Bronchial epithelial cell (primary cell): ENCODE data around the gene TIMM8A. TPM values are rescaled to one million over a fixed set of nuclear protein-coding genes. Genes with fewer than 3 reads are reported as not detected.
A peak's percentile ranks its signal among the peaks of the same experiment; 100 is the strongest.

ENCODE experiments used
- DNase-seq: peaks from one replicate; pipeline ENCODE4 v3.0.0-alpha.2; 2010; ENCODE audit warnings: low read depth
- FAIRE-seq: peaks from 2 replicates; lab custom pipeline; 2011; peaks lifted over from hg19 to GRCh38; lab: Jason Lieb, UNC
- H3K27me3 ChIP-seq: 2 replicates; pipeline ENCODE4 v1.5.1; 2011; ENCODE audit warnings: low read length; ENCODE audit not compliant: control insufficient read depth, insufficient read depth
- H3K36me3 ChIP-seq: 2 replicates; pipeline ENCODE4 v1.5.1; 2011; ENCODE audit warnings: low read length; ENCODE audit not compliant: control insufficient read depth, insufficient read depth
- H3K4me3 ChIP-seq: 2 replicates; pipeline ENCODE4 v1.5.1; 2011; ENCODE audit warnings: mild to moderate bottlenecking, low read depth, low read length, control low read depth
- CTCF ChIP-seq: IDR thresholded peaks from 2 replicates; pipeline ENCODE4 v1.5.1; 2011; ENCODE audit warnings: mild to moderate bottlenecking, moderate library complexity, low read length, control low read depth, inconsistent platforms; ENCODE audit not compliant: insufficient read depth, severe bottlenecking
- total RNA-seq: library from RNA; depleted of rRNA; stranded (reverse); fragments of >200 nt; gene quantifications from 2 replicates; pipeline ENCODE4 v1.2.1, GENCODE V29; 2014

TIMM8A gene
- total RNA-seq, 1 donor from 2014 or later, result 7.4 TPM

DNA sequence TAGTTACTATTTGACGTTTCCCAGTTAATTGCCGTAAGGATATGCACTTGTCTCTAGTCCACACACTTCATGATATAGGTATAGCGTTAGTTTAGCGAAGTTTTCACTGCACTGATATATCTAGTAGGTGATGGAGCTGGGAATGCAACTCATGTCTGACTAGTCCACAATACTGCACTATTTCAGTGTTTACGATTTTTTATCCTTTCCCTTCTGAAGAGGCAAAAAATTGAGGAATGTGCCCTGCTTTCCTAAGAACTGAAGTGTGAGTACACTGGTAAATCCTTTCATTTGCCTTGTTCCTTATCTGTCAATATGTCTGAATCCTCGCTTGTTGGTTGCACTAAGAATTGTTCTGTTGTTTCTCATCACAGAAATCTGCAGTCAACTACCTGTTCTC is 43.3 kb upstream of the TIMM8A start:
- TF ChIP-seq CTCF, result no peak
- FAIRE-seq (no peak), DNase-seq (no peak)
- Histone ChIP-seq H3K36me3 (peaks cover 5% of the 10 kb centered on the region), H3K4me3 (peak overlapping the region; percentile 61), H3K27me3 (no peaks in the 10 kb centered on the region)

DNA sequence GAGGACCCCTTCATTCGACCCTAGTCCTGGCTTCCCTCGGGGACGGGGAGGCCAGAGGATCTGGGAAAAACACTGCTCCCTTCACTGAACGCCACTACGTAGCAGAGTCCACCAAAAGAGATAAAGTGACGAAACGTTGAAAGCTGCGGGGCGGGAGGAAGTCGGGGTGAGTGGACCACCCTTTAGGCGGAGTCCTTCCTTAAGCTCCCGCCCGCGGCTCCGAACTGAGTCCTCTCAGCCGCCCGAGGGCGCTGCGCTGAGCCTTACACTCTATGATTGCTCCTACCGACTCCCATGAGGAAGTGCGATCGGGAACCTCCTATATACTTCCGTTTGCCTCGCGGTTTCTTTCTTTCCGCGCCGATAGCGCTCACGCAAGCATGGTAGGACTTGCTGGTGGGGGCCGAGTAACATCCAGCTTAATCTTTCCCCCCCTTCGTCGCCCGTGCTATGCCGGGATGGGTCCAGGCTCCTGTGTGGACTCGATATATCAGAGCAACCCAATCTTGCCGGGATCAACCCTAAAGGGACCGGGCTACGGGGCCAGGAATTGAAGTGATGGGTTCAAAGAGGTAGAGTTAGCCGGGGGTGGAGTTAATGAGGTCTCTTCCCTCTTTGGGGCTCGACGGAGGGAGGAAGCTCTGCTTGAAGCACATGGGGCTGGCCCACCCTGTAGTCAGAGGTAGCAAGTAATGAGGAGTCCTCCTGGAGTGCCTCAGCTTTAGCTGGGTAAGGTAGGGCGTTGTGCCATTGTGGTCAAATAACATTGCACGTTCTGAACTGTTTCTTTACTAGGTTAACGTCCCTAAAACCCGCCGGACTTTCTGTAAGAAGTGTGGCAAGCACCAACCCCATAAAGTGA is 42.4 kb upstream of the TIMM8A start, which contains the start of gene RPL36A:
Gene RPL36A (plus strand): TSS at position 348 of the 862 bp plus-strand sequence. CDS start 33 bp downstream, at position 381.
- DNase-seq (peak; percentile 77), FAIRE-seq (no peak)
- TF ChIP-seq CTCF, result peak; percentile 83

DNA sequence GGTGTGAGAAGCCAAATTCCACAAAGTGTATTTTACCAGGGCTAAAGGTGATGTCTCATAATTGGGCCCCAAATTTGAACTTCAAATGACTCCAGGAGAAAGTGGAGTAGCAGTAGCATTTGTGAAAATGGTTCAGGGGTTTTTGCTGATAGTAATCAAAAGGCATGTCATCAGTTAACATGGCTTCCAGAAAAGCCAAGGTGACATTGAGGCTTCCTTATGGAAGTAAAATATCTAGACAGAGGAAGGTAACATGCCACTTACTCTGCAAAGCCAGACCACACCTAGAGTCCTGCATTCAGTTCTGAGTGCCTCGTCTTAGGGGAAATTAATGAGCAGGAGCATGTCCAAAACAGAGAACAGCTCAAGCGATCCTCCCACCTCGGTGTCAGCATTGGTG is 40.1 kb upstream of the TIMM8A start:
- Histone ChIP-seq H3K4me3 (no peak overlapping the region), H3K27me3 (no peaks in the 10 kb centered on the region), H3K36me3 (peaks cover 4% of the 10 kb centered on the region)
- no peak for FAIRE-seq
- DNase-seq, result no peak
- TF ChIP-seq CTCF, result no peak

More for the DNA sequence above, 42.4 kb upstream of the TIMM8A start, which contains the start of gene RPL36A:
- H3K4me3 ChIP-seq, result peak within 1 kb of the TSS; percentile 61
- no peaks in the 10 kb centered on the region for H3K27me3 ChIP-seq
- peaks cover 5% of the 10 kb centered on the region for H3K36me3 ChIP-seq

GRCh38 chrX:101386542-101386885 is 38.0 kb upstream of the TIMM8A start:
- no peak for TF ChIP-seq CTCF
- FAIRE-seq (no peak), DNase-seq (no peak)
- no peaks in the 10 kb centered on the region for H3K36me3 ChIP-seq
- no peak overlapping the region for H3K4me3 ChIP-seq
- H3K27me3 ChIP-seq, result no peaks in the 10 kb centered on the region

DNA sequence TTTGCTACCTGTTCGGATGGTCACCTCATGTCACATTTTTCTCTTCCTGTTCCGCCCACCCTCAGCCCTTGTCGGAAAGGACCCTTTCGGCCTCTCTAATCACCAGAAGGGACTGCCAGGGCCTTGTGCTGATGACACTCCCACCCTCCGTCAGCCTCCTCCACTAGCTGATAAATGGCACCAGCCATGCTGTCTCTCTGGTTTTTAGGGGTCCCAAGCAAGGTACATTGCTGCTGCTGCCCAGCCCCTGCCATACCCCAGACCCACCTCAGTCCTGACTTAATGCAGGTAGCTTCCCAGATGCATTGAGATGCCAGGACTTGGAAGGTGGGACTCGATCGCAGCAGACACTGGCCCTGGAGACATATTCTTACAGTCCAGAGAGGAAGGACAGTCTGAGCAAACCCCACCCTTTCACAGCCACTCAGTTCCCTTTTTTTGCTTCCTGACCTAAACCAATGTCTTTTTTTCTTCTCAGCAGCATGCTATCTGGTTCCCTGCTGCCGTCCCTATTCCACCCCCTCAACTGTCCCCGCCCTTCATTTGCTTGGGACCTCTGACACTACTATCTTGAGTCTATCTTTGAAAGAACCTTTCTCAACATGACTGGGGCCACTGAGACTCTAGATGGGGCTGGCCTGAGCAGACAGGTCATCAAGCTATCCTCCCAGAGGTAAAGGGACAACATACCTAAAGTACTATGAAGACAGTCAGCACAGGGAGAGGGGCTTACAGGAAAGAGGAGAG is 37.4 kb upstream of the TIMM8A start, which contains the start of gene BTK:
Gene BTK (minus strand): TSS at position 397 of the 747 bp plus-strand sequence. CDS start 10,907 bp downstream, outside the sequence.
- H3K27me3 ChIP-seq, result no peaks in the 10 kb centered on the region
- no peak within 1 kb of the TSS for H3K4me3 ChIP-seq
- no peak for TF ChIP-seq CTCF
- H3K36me3 ChIP-seq, result no peaks in the 10 kb centered on the region
- FAIRE-seq (no peak), DNase-seq (no peak)
